Measurements from ENCODE around the gene COL4A2. TPM values are rescaled to one million over a fixed set of nuclear protein-coding genes. Genes with fewer than 3 reads are reported as not detected.

The COL4A2 gene
- total RNA-seq, 1 experiment from 2014 or later, result 1.6 TPM

DNA sequence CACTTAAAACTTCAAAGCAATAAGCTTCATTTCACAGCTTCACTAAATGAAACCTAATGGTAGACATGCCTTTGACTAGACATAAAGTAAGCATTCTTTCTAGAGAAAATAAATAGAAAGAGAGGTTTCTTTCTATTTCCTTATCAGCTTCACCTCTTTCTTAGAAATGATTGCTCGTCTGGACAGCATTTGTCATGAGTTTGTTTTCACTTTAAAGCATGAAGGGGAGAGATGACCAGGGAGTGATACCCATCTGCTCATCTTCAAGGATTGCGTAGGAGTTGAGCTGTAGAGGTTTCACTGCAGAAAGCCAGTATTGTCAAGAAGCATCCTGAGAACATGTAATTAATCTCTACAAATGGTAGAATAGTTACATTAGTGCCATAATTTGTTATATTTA, 61.3 kb downstream of the COL4A2 start:
- H3K4me1 ChIP-seq (ENCODE audit: control insufficient read depth in 1 of 2, insufficient read depth in 2 of 2, low read length in 2 of 2), result no peaks in the 10 kb centered on the region
- CTCF ChIA-PET, result interaction anchor here (0.6 kb wide), 1 partner anchor 13 kb away, joined by 4 read pairs; no protein-coding TSS in a partner anchor

More for the DNA sequence above, 61.3 kb downstream of the COL4A2 start:
- Histone ChIP-seq H3K4me3 (replicated peaks in 1 of 2; ENCODE audit: low read depth in 1 of 2, low read length in 2 of 2) (no peak overlapping the region), H3K27me3 (ENCODE audit: insufficient read depth, low read length) (peaks cover 6% of the 10 kb centered on the region; the same call in 1 of the 2 replicates), H3K36me3 (ENCODE audit: control insufficient read depth in 1 of 2, insufficient read depth in 2 of 2, low read length in 2 of 2) (no peaks in the 10 kb centered on the region), H3K9ac (ENCODE audit: low read length) (no peak overlapping the region), H3K79me2 (ENCODE audit: insufficient read depth, low read length) (no peaks in the 10 kb centered on the region), H3K4me2 (ENCODE audit: low read length) (no peak overlapping the region), H3K27ac (ENCODE audit: low read depth, low read length) (no peak overlapping the region), H3K9me3 (ENCODE audit: control insufficient read depth in 1 of 2, insufficient read depth in 1 of 2, low read depth in 1 of 2, low read length in 2 of 2) (no peaks in the 10 kb centered on the region), H4K20me1 (ENCODE audit: insufficient read depth) (no peaks in the 10 kb centered on the region), H3K9me2 (ENCODE audit: insufficient read depth) (no peaks in the 10 kb centered on the region), H2AFZ (ENCODE audit: low read depth, low read length, poor library complexity, severe bottlenecking) (no peak overlapping the region)
- TF ChIP-seq, protein P1, sequence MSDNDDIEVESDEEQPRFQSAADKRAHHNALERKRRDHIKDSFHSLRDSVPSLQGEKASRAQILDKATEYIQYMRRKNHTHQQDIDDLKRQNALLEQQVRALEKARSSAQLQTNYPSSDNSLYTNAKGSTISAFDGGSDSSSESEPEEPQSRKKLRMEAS (IDR thresholded peaks at IDR 0.05), result no peak
- TF ChIP-seq SIN3A (IDR thresholded peaks at IDR 0.05; ENCODE audit: low read depth), result no peak
- TF ChIP-seq EZH2 (IDR thresholded peaks at IDR 0.05), result no peak
- no peak for TF ChIP-seq CEBPB (IDR thresholded peaks at IDR 0.05; ENCODE audit: low read depth)
- no peak for TF ChIP-seq EZH2phosphoT487 (IDR thresholded peaks at IDR 0.05; ENCODE audit: borderline replicate concordance)
- TF ChIP-seq, protein P2, sequence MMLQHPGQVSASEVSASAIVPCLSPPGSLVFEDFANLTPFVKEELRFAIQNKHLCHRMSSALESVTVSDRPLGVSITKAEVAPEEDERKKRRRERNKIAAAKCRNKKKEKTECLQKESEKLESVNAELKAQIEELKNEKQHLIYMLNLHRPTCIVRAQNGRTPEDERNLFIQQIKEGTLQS (IDR thresholded peaks at IDR 0.05), result no peak
- TF ChIP-seq, protein P3, sequence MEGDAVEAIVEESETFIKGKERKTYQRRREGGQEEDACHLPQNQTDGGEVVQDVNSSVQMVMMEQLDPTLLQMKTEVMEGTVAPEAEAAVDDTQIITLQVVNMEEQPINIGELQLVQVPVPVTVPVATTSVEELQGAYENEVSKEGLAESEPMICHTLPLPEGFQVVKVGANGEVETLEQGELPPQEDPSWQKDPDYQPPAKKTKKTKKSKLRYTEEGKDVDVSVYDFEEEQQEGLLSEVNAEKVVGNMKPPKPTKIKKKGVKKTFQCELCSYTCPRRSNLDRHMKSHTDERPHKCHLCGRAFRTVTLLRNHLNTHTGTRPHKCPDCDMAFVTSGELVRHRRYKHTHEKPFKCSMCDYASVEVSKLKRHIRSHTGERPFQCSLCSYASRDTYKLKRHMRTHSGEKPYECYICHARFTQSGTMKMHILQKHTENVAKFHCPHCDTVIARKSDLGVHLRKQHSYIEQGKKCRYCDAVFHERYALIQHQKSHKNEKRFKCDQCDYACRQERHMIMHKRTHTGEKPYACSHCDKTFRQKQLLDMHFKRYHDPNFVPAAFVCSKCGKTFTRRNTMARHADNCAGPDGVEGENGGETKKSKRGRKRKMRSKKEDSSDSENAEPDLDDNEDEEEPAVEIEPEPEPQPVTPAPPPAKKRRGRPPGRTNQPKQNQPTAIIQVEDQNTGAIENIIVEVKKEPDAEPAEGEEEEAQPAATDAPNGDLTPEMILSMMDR (IDR thresholded peaks at IDR 0.05 in 2 of 3, conservative IDR thresholded peaks at IDR 0.05 in 1 of 3; ENCODE audit: borderline replicate concordance in 1 of 3, insufficient read depth in 1 of 3, low read depth in 2 of 3, low read length in 2 of 3), result no peak
- no peak for TF ChIP-seq ZFX (IDR thresholded peaks at IDR 0.05)
- TF ChIP-seq, protein P4, sequence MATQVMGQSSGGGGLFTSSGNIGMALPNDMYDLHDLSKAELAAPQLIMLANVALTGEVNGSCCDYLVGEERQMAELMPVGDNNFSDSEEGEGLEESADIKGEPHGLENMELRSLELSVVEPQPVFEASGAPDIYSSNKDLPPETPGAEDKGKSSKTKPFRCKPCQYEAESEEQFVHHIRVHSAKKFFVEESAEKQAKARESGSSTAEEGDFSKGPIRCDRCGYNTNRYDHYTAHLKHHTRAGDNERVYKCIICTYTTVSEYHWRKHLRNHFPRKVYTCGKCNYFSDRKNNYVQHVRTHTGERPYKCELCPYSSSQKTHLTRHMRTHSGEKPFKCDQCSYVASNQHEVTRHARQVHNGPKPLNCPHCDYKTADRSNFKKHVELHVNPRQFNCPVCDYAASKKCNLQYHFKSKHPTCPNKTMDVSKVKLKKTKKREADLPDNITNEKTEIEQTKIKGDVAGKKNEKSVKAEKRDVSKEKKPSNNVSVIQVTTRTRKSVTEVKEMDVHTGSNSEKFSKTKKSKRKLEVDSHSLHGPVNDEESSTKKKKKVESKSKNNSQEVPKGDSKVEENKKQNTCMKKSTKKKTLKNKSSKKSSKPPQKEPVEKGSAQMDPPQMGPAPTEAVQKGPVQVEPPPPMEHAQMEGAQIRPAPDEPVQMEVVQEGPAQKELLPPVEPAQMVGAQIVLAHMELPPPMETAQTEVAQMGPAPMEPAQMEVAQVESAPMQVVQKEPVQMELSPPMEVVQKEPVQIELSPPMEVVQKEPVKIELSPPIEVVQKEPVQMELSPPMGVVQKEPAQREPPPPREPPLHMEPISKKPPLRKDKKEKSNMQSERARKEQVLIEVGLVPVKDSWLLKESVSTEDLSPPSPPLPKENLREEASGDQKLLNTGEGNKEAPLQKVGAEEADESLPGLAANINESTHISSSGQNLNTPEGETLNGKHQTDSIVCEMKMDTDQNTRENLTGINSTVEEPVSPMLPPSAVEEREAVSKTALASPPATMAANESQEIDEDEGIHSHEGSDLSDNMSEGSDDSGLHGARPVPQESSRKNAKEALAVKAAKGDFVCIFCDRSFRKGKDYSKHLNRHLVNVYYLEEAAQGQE (IDR thresholded peaks at IDR 0.05; ENCODE audit: low read depth), result no peak
- TF ChIP-seq JUND (IDR thresholded peaks at IDR 0.05), result no peak
- ChIA-PET RAD21 (ENCODE audit: low non-redundant PET in 1 of 2, low total read pairs in 2 of 2, uncharacterized antibody in 2 of 2, unreplicated experiment in 2 of 2) (no interaction called here), POLR2A (no interaction called here)
- ATAC-seq (no peak), DNase-seq (ENCODE audit: low read depth, low spot score) (no peak)
- intact Hi-C loops (cut with micrococcal nuclease), result no loop called here
- no TSS peak for BruUV-seq (replicated peaks)
